ENCODE data around the gene PTGFRN.

The PTGFRN gene

DNA sequence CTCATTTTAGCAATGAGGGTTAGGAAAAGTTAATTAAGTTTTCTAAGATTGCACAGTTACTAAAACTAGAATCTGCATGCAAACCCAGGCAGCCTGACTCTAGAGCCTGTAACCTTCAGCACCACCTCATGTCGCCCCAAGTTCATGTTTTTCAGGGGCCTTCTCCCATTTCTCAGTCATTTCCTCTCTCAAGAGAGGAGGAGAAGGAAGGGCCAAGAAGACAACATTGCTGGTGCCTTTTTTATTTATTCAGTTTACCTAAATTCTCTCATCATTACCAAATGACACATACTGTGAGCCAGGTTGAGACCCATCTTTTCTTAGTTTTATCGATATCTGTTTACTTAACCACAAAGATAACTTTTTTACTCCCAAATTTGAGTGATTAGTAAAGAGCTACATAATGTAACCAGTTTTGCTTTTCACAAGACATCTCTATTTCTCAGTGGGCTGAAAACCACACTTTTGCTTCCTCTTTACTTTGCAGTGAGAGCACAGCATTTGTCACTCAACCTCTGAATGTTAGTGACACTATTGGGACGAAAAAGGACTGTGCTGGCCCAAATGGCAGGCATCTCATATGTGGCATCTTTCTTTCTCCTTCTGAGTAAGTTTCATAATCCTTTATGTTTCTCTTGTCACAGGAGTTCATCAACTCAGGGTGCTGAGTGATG, 91.7 kb downstream of the PTGFRN start, which contains the start of gene CD101:
CD101 (plus strand) TSS at position 507 of the 674 bp plus-strand sequence; CDS start at position 565, 58 bp downstream.
- Histone ChIP-seq H2AFZ (ENCODE audit: low read depth, low read length, severe bottlenecking) (no peak within 1 kb of the TSS), H3K27ac (ENCODE audit: low read depth, low read length) (no peak within 1 kb of the TSS), H4K20me1 (ENCODE audit: low read depth, low read length) (no peaks in the 10 kb centered on the region), H3K4me3 (ENCODE audit: insufficient read depth, low read length, poor library complexity, severe bottlenecking) (no peak within 1 kb of the TSS), H3K27me3 (ENCODE audit: low read length) (no peaks in the 10 kb centered on the region), H3K9me3 (ENCODE audit: insufficient read depth, low read length) (no peaks in the 10 kb centered on the region), H3F3A (ENCODE audit: insufficient read depth) (no peaks in the 10 kb centered on the region), H3K79me2 (ENCODE audit: insufficient read depth, low read length) (no peaks in the 10 kb centered on the region), H3K4me2 (ENCODE audit: low read depth, low read length, poor library complexity, severe bottlenecking) (no peak within 1 kb of the TSS), H3K36me3 (ENCODE audit: low read length) (no peaks in the 10 kb centered on the region), H3K9ac (ENCODE audit: low read length) (no peak within 1 kb of the TSS), H3K9me2 (replicated peaks; ENCODE audit: insufficient read depth, low read length) (no peaks in the 10 kb centered on the region)
- TF ChIP-seq, protein P1, sequence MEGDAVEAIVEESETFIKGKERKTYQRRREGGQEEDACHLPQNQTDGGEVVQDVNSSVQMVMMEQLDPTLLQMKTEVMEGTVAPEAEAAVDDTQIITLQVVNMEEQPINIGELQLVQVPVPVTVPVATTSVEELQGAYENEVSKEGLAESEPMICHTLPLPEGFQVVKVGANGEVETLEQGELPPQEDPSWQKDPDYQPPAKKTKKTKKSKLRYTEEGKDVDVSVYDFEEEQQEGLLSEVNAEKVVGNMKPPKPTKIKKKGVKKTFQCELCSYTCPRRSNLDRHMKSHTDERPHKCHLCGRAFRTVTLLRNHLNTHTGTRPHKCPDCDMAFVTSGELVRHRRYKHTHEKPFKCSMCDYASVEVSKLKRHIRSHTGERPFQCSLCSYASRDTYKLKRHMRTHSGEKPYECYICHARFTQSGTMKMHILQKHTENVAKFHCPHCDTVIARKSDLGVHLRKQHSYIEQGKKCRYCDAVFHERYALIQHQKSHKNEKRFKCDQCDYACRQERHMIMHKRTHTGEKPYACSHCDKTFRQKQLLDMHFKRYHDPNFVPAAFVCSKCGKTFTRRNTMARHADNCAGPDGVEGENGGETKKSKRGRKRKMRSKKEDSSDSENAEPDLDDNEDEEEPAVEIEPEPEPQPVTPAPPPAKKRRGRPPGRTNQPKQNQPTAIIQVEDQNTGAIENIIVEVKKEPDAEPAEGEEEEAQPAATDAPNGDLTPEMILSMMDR (IDR thresholded peaks at IDR 0.05; ENCODE audit: insufficient read depth, low read length, poor library complexity, severe bottlenecking): no peak
- TF ChIP-seq EZH2phosphoT487 (conservative IDR thresholded peaks at IDR 0.05; ENCODE audit: low read length): no peak

DNA sequence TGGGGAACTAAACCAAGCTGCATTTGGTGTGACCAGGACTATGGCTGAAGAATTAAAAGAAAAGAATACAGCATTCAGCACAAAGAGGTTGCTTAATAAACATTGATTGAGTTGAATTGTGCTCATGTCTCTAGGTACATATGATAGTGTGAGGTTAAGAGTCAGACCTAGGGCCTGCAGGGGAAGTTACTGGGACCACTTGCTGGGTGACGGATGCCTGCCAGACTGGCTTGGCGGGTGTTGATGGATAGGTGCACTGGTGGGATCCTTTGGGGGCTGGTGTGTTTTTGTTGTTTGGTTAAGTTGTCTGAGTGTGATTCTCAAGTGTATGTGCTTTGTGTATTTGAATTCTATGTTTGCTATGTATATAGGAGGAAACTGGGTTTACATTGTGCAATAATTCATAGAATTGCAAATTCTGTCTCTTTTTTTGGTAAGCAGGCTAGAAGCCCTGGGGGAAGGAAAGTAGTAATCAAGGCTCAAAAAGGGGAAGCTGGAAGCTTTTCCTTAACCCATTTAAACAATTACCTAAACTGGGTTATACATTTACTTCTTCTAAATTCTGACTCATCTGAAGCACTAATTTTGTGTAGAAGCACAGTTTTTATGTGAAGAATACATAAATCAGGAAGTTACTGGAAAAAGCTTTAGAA, 93.6 kb downstream of the PTGFRN start:
- H3K9me2 ChIP-seq (replicated peaks; ENCODE audit: insufficient read depth, low read length): no peaks in the 10 kb centered on the region
- H3K9me3 ChIP-seq (ENCODE audit: insufficient read depth, low read length): no peaks in the 10 kb centered on the region
- no peaks in the 10 kb centered on the region for H3F3A ChIP-seq (ENCODE audit: insufficient read depth)
- no peak overlapping the region for H3K9ac ChIP-seq (ENCODE audit: low read length)
- TF ChIP-seq EZH2phosphoT487 (conservative IDR thresholded peaks at IDR 0.05; ENCODE audit: low read length): no peak
- no peak overlapping the region for H2AFZ ChIP-seq (ENCODE audit: low read depth, low read length, severe bottlenecking)
- no peak overlapping the region for H3K27ac ChIP-seq (ENCODE audit: low read depth, low read length)
- no peak overlapping the region for H3K4me2 ChIP-seq (ENCODE audit: low read depth, low read length, poor library complexity, severe bottlenecking)
- H3K4me3 ChIP-seq (ENCODE audit: insufficient read depth, low read length, poor library complexity, severe bottlenecking): no peak overlapping the region
- H3K27me3 ChIP-seq (ENCODE audit: low read length): no peaks in the 10 kb centered on the region
- H4K20me1 ChIP-seq (ENCODE audit: low read depth, low read length): no peaks in the 10 kb centered on the region
- H3K79me2 ChIP-seq (ENCODE audit: insufficient read depth, low read length): no peaks in the 10 kb centered on the region
- H3K36me3 ChIP-seq (ENCODE audit: low read length): no peaks in the 10 kb centered on the region

DNA sequence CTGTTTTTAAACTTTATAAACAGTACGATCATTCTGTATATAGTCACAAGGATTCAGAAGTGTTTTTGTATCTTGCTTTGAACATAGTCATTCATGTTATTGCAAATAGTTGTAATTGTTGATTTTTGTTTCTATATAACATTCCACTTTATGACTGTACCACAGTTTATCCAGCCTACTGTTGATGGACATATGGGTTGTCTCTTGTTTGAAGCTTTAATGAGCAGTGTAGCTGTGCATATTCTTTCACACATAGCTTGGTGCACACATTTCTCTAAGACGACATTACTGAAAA, 98.0 kb downstream of the PTGFRN start:
- H3K9me2 ChIP-seq (replicated peaks; ENCODE audit: insufficient read depth, low read length): no peaks in the 10 kb centered on the region
- no peaks in the 10 kb centered on the region for H3K9me3 ChIP-seq (ENCODE audit: insufficient read depth, low read length)
- H3K4me2 ChIP-seq (ENCODE audit: low read depth, low read length, poor library complexity, severe bottlenecking): no peak overlapping the region
- no peaks in the 10 kb centered on the region for H4K20me1 ChIP-seq (ENCODE audit: low read depth, low read length)
- H3K27me3 ChIP-seq (ENCODE audit: low read length): no peaks in the 10 kb centered on the region
- no peak overlapping the region for H3K4me3 ChIP-seq (ENCODE audit: insufficient read depth, low read length, poor library complexity, severe bottlenecking)
- H3K9ac ChIP-seq (ENCODE audit: low read length): no peak overlapping the region
- TF ChIP-seq, protein P1 (IDR thresholded peaks at IDR 0.05; ENCODE audit: insufficient read depth, low read length, poor library complexity, severe bottlenecking): no peak
- no peak for TF ChIP-seq EZH2phosphoT487 (conservative IDR thresholded peaks at IDR 0.05; ENCODE audit: low read length)
- H3F3A ChIP-seq (ENCODE audit: insufficient read depth): no peaks in the 10 kb centered on the region
- H3K79me2 ChIP-seq (ENCODE audit: insufficient read depth, low read length): no peaks in the 10 kb centered on the region
- H2AFZ ChIP-seq (ENCODE audit: low read depth, low read length, severe bottlenecking): no peak overlapping the region
- no peaks in the 10 kb centered on the region for H3K36me3 ChIP-seq (ENCODE audit: low read length)
- no peak overlapping the region for H3K27ac ChIP-seq (ENCODE audit: low read depth, low read length)

DNA sequence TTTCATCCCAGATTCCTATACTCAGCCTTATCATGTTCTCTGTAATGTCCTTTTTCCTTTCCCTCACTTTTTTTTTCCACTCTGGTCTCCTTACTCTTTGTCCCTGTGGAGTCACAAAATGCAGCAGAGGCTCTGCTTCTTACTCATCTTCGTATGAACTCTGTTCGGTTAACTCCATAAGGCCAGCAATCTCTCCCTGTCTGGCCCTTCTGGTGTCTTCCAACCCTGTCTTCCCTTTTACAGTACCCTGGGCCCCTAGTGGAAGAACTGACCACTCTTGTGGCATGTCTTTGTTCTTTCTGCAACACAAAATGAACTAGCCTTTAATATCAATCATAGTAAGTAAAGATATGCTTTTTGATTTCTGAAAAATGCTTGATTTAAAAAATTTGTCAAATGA, 98.9 kb downstream of the PTGFRN start:
- Histone ChIP-seq H3K27ac (ENCODE audit: low read depth, low read length) (no peak overlapping the region), H3K4me2 (ENCODE audit: low read depth, low read length, poor library complexity, severe bottlenecking) (no peak overlapping the region), H3K9me2 (replicated peaks; ENCODE audit: insufficient read depth, low read length) (no peaks in the 10 kb centered on the region), H3F3A (ENCODE audit: insufficient read depth) (no peaks in the 10 kb centered on the region), H2AFZ (ENCODE audit: low read depth, low read length, severe bottlenecking) (no peak overlapping the region), H3K9ac (ENCODE audit: low read length) (no peak overlapping the region), H3K36me3 (ENCODE audit: low read length) (no peaks in the 10 kb centered on the region), H3K9me3 (ENCODE audit: insufficient read depth, low read length) (no peaks in the 10 kb centered on the region), H3K27me3 (ENCODE audit: low read length) (no peaks in the 10 kb centered on the region), H3K4me3 (ENCODE audit: insufficient read depth, low read length, poor library complexity, severe bottlenecking) (no peak overlapping the region), H4K20me1 (ENCODE audit: low read depth, low read length) (no peaks in the 10 kb centered on the region), H3K79me2 (ENCODE audit: insufficient read depth, low read length) (no peaks in the 10 kb centered on the region)
- TF ChIP-seq, protein P1 (IDR thresholded peaks at IDR 0.05; ENCODE audit: insufficient read depth, low read length, poor library complexity, severe bottlenecking): no peak
- no peak for TF ChIP-seq EZH2phosphoT487 (conservative IDR thresholded peaks at IDR 0.05; ENCODE audit: low read length)
